Measurements from ENCODE around the gene RERE. TPM values are rescaled to one million over a fixed set of nuclear protein-coding genes. Genes with fewer than 3 reads are reported as not detected.

The RERE gene
- total and polyA plus RNA-seq, 4 donors = 116 to 434 (median 161) TPM

- peaks cover 37% of the 10 kb centered on the region for H3K4me1 ChIP-seq (ENCODE audit: control insufficient read depth, insufficient read depth, low read length)
- peaks cover 9% of the 10 kb centered on the region for H3K36me3 ChIP-seq (ENCODE audit: control insufficient read depth, insufficient read depth, low read length)
- no peaks in the 10 kb centered on the region for H3K9me3 ChIP-seq (ENCODE audit: control insufficient read depth, insufficient read depth, low read length)
- no CpG with 5 or more reads among the region's 5 CpGs for WGBS (ENCODE audit: insufficient coverage)
- H3K27ac ChIP-seq (ENCODE audit: low read depth, low read length) = no peak overlapping the region
- no peaks in the 10 kb centered on the region for H3K27me3 ChIP-seq (ENCODE audit: control insufficient read depth, insufficient read depth, low read length)
- no peak overlapping the region for H3K4me3 ChIP-seq (ENCODE audit: low read depth, low read length)
- DNase-seq (ENCODE audit: low read depth in 4 of 6, low spot score in 6 of 6) = peak in 2 of 6 donors; percentile 75 to 96
These were observed 356.7 kb downstream of the RERE start for GRCh38 chr1:8460784-8461183.

- H3K36me3 ChIP-seq (ENCODE audit: control insufficient read depth, insufficient read depth, low read length) = peaks cover 5% of the 10 kb centered on the region
- peak in 1 of 6 donors; percentile 78 for DNase-seq (ENCODE audit: low read depth in 4 of 6, low spot score in 6 of 6)
- no peak overlapping the region for H3K4me3 ChIP-seq (ENCODE audit: low read depth, low read length)
- peaks cover 34% of the 10 kb centered on the region for H3K4me1 ChIP-seq (ENCODE audit: control insufficient read depth, insufficient read depth, low read length)
- 40% methylated on average over 1 of the region's 4 CpGs for WGBS (ENCODE audit: insufficient coverage)
- no peaks in the 10 kb centered on the region for H3K27me3 ChIP-seq (ENCODE audit: control insufficient read depth, insufficient read depth, low read length)
- H3K9me3 ChIP-seq (ENCODE audit: control insufficient read depth, insufficient read depth, low read length) = no peaks in the 10 kb centered on the region
- peak overlapping the region; percentile 11 for H3K27ac ChIP-seq (ENCODE audit: low read depth, low read length)
These were observed 357.3 kb downstream of the RERE start for GRCh38 chr1:8460132-8460544.

- Histone ChIP-seq H3K9me3 (ENCODE audit: control insufficient read depth, insufficient read depth, low read length) (no peaks in the 10 kb centered on the region), H3K27ac (ENCODE audit: low read depth, low read length) (no peak overlapping the region), H3K4me1 (ENCODE audit: control insufficient read depth, insufficient read depth, low read length) (peaks cover 28% of the 10 kb centered on the region), H3K36me3 (ENCODE audit: control insufficient read depth, insufficient read depth, low read length) (peaks cover 3% of the 10 kb centered on the region), H3K4me3 (ENCODE audit: low read depth, low read length) (no peak overlapping the region), H3K27me3 (ENCODE audit: control insufficient read depth, insufficient read depth, low read length) (no peaks in the 10 kb centered on the region)
- no CpG with 5 or more reads among the region's 3 CpGs for WGBS (ENCODE audit: insufficient coverage)
- no peak for DNase-seq (ENCODE audit: low read depth in 4 of 6, low spot score in 6 of 6)
These were observed 358.8 kb downstream of the RERE start for GRCh38 chr1:8458607-8459006.

GRCh38 chr1:8457760-8458381 is 359.6 kb downstream of the RERE start:
- H3K27me3 ChIP-seq (ENCODE audit: control insufficient read depth, insufficient read depth, low read length) = no peaks in the 10 kb centered on the region
- H3K4me1 ChIP-seq (ENCODE audit: control insufficient read depth, insufficient read depth, low read length) = peaks cover 22% of the 10 kb centered on the region
- H3K27ac ChIP-seq (ENCODE audit: low read depth, low read length) = no peak overlapping the region
- peaks cover 3% of the 10 kb centered on the region for H3K36me3 ChIP-seq (ENCODE audit: control insufficient read depth, insufficient read depth, low read length)
- WGBS (ENCODE audit: insufficient coverage) = 79% methylated on average over 2 of the region's 7 CpGs
- peak in 1 of 6 donors; percentile 52 for DNase-seq (ENCODE audit: low read depth in 4 of 6, low spot score in 6 of 6)
- no peaks in the 10 kb centered on the region for H3K9me3 ChIP-seq (ENCODE audit: control insufficient read depth, insufficient read depth, low read length)
- H3K4me3 ChIP-seq (ENCODE audit: low read depth, low read length) = no peak overlapping the region

GRCh38 chr1:8456991-8457390 is 360.4 kb downstream of the RERE start:
- H3K4me1 ChIP-seq (ENCODE audit: control insufficient read depth, insufficient read depth, low read length) = peaks cover 14% of the 10 kb centered on the region
- 78% methylated on average over 1 of the region's 1 CpG for WGBS (ENCODE audit: insufficient coverage)
- H3K27me3 ChIP-seq (ENCODE audit: control insufficient read depth, insufficient read depth, low read length) = no peaks in the 10 kb centered on the region
- H3K36me3 ChIP-seq (ENCODE audit: control insufficient read depth, insufficient read depth, low read length) = no peaks in the 10 kb centered on the region
- no peak for DNase-seq (ENCODE audit: low read depth in 4 of 6, low spot score in 6 of 6)
- H3K9me3 ChIP-seq (ENCODE audit: control insufficient read depth, insufficient read depth, low read length) = no peaks in the 10 kb centered on the region
- no peak overlapping the region for H3K27ac ChIP-seq (ENCODE audit: low read depth, low read length)
- no peak overlapping the region for H3K4me3 ChIP-seq (ENCODE audit: low read depth, low read length)

GRCh38 chr1:8456308-8456912 is 361.0 kb downstream of the RERE start:
- no peaks in the 10 kb centered on the region for H3K27me3 ChIP-seq (ENCODE audit: control insufficient read depth, insufficient read depth, low read length)
- no peak for DNase-seq (ENCODE audit: low read depth in 4 of 6, low spot score in 6 of 6)
- H3K9me3 ChIP-seq (ENCODE audit: control insufficient read depth, insufficient read depth, low read length) = no peaks in the 10 kb centered on the region
- WGBS (ENCODE audit: insufficient coverage) = 97% methylated on average over 2 of the region's 4 CpGs
- H3K36me3 ChIP-seq (ENCODE audit: control insufficient read depth, insufficient read depth, low read length) = no peaks in the 10 kb centered on the region
- no peak overlapping the region for H3K4me3 ChIP-seq (ENCODE audit: low read depth, low read length)
- H3K27ac ChIP-seq (ENCODE audit: low read depth, low read length) = peak overlapping the region; percentile 29
- peaks cover 10% of the 10 kb centered on the region for H3K4me1 ChIP-seq (ENCODE audit: control insufficient read depth, insufficient read depth, low read length)

- H3K27ac ChIP-seq (ENCODE audit: low read depth, low read length) = peak overlapping the region; percentile 29
- no peaks in the 10 kb centered on the region for H3K36me3 ChIP-seq (ENCODE audit: control insufficient read depth, insufficient read depth, low read length)
- WGBS (ENCODE audit: insufficient coverage) = 79% methylated on average over 3 of the region's 7 CpGs
- peaks cover 10% of the 10 kb centered on the region for H3K4me1 ChIP-seq (ENCODE audit: control insufficient read depth, insufficient read depth, low read length)
- H3K4me3 ChIP-seq (ENCODE audit: low read depth, low read length) = no peak overlapping the region
- DNase-seq (ENCODE audit: low read depth in 4 of 6, low spot score in 6 of 6) = peak in 1 of 6 donors; percentile 70
- H3K9me3 ChIP-seq (ENCODE audit: control insufficient read depth, insufficient read depth, low read length) = no peaks in the 10 kb centered on the region
- no peaks in the 10 kb centered on the region for H3K27me3 ChIP-seq (ENCODE audit: control insufficient read depth, insufficient read depth, low read length)
These were observed 361.6 kb downstream of the RERE start for GRCh38 chr1:8455700-8456307.

- no peak overlapping the region for H3K27ac ChIP-seq (ENCODE audit: low read depth, low read length)
- H3K27me3 ChIP-seq (ENCODE audit: control insufficient read depth, insufficient read depth, low read length) = no peaks in the 10 kb centered on the region
- no peak for DNase-seq (ENCODE audit: low read depth in 4 of 6, low spot score in 6 of 6)
- no peaks in the 10 kb centered on the region for H3K9me3 ChIP-seq (ENCODE audit: control insufficient read depth, insufficient read depth, low read length)
- H3K4me3 ChIP-seq (ENCODE audit: low read depth, low read length) = no peak overlapping the region
- H3K4me1 ChIP-seq (ENCODE audit: control insufficient read depth, insufficient read depth, low read length) = peaks cover 25% of the 10 kb centered on the region
- H3K36me3 ChIP-seq (ENCODE audit: control insufficient read depth, insufficient read depth, low read length) = peaks cover 4% of the 10 kb centered on the region
- 86% methylated on average over 11 of the region's 11 CpGs for WGBS (ENCODE audit: insufficient coverage)
These were observed 367.1 kb downstream of the RERE start for GRCh38 chr1:8450312-8450711.

- 22% methylated on average over 7 of the region's 12 CpGs for WGBS (ENCODE audit: insufficient coverage)
- Histone ChIP-seq H3K4me3 (ENCODE audit: low read depth, low read length) (peak overlapping the region; percentile 5), H3K9me3 (ENCODE audit: control insufficient read depth, insufficient read depth, low read length) (no peaks in the 10 kb centered on the region), H3K36me3 (ENCODE audit: control insufficient read depth, insufficient read depth, low read length) (peaks cover 4% of the 10 kb centered on the region), H3K27ac (ENCODE audit: low read depth, low read length) (peak overlapping the region; percentile 87), H3K27me3 (ENCODE audit: control insufficient read depth, insufficient read depth, low read length) (no peaks in the 10 kb centered on the region), H3K4me1 (ENCODE audit: control insufficient read depth, insufficient read depth, low read length) (peaks cover 21% of the 10 kb centered on the region)
- DNase-seq (ENCODE audit: low read depth in 4 of 6, low spot score in 6 of 6) = peak in 2 of 6 donors; percentile 62 to 73
These were observed 368.4 kb downstream of the RERE start for GRCh38 chr1:8448911-8449661.
